HG03354 (cell line): ENCODE measurements around the gene UCKL1.
"Not testable (repeated sequence)": the region's sequence is repeated elsewhere in the genome, so short reads cannot be mapped to it uniquely, and the experiment has no call there.

Experiments used
- ATAC-seq: cut with Tn5 transposase; IDR thresholded peaks from one replicate; pipeline ENCODE4 v1.9.1; 2021; ENCODE audit warnings: mild to moderate bottlenecking; ENCODE audit not compliant: unreplicated experiment, poor library complexity, severe bottlenecking

Gene UCKL1

DNA sequence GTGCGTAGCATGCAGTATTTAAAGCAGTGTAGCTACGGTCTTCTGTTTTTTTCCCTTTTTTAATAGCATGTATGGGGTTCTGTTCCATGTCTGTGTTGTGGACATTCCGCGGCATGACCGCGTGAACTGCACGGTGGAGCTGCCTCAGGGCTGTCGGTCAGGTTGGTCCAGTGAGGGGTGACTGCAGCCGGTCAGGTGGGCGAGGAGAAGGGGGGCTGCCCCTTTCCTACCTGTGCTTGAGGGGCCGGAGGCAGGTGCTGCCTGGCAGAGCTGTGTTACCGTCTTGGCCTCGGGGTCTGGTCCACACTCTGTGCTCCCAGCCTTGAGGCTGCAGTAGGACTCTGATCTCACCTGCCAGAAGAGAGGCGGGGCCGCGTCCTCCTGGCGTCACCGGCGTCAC lies 24.5 kb downstream of the UCKL1 start:
- ATAC-seq = no peak

DNA sequence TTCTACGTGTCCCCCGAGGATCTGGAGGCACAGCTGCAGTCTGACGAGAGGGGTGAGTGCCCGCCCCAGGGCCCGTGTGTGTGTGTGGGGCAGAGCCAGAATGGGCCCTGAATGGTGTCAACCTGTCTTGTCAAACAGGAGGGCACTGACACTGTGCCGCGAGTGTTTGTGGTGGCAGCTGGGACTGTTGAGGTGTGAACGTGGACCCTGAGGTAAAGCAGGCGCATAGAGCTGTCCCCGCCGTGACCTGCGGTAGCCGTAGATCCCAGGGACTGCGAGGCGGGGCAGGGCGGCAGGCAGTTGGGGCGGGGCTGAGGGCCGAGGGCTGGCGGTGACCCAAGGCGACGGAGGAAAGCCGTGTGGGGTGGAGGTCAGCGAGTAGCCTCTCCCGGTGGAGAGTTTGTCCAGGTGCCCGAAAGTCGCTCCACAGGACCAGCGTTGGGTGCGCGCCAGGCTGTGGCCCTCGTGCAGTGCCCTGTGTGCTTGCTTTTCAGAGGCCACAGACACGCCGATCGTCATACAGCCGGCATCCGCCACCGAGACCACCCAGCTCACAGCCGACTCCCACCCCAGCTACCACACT lies 25.2 kb downstream of the UCKL1 start:
- no peak for ATAC-seq

DNA sequence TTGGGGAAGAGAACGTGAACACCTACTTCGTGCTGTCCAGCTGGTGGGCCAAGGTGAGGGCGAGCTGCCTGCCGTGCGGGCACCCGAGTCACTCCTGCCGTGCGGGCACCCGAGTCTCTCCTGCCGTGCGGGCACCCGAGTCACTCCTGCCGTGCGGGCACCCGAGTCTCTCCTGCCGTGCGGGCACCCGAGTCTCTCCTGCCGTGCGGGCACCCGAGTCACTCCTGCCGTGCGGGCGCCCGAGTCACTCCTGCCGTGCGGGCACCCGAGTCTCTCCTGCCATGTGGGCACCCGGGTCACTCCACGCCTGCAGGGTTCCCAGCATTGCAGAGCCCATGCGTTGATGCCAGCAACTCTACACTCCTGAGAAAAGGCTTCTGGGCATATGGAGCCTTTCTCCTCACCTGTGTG lies 26.7 kb downstream of the UCKL1 start:
- not testable (repeated sequence) for ATAC-seq

DNA sequence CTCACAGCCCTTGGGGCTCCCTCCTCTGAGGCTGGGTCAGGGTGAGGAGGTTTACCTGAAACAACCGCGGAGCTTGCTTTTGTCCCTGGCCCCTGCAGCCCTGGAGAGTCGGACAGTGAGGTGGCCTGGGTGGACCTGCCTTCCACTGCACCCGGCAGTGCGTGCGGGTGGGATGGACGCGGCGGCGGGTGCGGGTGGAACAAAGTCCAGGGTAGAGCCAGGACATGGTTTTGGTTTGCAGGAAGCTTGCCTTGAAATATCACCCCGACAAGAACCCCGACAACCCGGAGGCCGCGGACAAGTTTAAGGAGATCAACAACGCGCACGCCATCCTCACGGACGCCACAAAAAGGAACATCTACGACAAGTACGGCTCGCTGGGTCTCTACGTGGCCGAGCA lies 27.1 kb downstream of the UCKL1 start:
- ATAC-seq = no peak

DNA sequence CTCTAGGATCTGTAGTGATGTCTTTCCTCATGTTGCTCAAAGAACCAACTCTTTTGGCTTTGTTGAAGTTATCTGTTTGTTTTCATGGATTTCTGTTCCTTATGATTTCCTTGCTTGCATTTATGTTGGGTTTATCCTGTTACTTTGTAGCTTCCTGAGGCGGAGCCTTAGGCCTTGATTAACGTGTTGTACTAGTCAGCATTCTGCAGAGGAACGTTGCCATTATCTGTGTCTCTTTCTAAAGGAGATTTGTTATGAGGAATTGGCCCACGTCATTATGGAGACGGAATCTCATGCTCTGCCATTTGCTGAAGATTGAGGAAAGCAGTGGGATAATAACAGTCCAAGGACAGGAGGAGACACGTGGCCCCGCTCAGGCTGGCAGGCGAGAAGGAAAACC lies 29.9 kb downstream of the UCKL1 start:
- no peak for ATAC-seq

DNA sequence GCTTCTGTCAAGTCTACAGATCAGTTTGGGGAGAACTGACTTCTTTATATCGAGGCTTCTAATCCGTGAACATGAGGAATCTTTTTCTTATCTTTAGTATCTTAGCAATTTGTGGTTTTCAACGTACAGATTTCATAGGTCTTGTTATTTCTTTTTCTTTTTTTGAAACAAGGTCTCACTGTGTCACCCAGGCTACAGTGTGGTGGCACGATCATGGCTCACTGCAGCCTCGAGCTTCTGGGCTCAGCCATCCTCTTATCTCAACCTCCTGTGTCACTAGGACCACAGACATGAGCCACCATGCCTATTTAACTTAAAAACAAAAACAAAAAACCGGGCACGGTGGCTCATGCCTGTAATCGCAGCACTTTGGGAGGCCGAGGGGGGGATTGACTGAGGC lies 32.0 kb downstream of the UCKL1 start:
- no peak for ATAC-seq

DNA sequence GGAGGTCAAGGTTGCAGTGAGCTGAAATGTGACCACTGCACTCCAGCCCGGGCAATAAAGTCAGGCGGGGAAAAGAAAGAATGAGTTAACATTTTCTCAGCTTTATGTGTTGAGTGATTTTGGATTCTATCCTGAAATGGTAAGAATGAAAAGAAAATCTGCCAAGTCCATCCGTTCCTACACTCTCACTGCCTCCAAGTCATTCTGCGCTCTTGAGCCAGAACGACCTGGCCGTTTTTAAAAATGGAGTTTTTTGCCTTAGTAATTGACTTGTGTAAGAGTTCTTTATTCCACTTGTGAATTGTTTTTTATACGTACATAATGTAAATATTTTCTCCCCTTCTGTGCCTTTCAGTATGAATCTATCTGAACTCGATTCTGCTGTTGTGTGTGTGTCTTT lies 32.6 kb downstream of the UCKL1 start:
- no peak for ATAC-seq

DNA sequence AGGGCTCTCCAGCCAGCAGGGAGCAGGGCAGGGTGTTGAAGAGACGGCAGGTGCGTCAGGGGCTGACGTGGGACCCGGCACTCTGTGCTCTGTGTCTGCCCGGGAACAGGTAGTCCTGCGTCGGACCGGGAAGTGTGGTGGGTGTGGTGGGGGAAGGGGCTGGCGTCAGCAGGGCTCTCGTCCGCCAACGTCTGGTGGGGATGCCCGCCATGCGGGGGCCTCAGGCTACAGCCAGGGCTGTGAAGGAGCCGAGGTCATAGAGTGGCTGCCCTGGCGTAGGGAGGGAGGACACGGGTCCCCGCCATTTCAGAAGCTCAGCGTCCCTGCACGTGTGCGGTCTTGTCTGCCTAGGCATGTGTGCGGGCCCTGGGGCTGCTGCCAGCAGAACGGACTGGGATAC lies 36.0 kb downstream of the UCKL1 start:
- ATAC-seq = no peak

DNA sequence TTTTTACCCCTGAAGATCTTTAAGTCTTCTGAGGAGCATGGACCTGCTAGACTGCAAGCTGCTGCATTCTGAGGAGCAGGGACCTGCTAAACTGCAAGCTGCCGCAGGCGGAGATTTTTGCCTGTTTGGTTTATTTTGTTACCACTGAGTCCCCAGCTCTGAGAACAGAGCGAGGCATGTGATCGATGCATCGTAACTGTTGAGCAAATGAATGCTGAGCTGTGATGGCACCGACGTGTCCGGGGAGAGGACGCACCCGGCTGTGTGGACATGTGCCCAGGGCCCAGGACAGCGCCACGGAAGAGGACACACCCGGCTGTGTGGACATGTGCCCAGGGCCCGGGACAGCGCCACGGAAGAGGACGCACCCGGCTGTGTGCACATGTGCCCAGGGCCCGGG lies 37.1 kb downstream of the UCKL1 start:
- ATAC-seq = no peak

DNA sequence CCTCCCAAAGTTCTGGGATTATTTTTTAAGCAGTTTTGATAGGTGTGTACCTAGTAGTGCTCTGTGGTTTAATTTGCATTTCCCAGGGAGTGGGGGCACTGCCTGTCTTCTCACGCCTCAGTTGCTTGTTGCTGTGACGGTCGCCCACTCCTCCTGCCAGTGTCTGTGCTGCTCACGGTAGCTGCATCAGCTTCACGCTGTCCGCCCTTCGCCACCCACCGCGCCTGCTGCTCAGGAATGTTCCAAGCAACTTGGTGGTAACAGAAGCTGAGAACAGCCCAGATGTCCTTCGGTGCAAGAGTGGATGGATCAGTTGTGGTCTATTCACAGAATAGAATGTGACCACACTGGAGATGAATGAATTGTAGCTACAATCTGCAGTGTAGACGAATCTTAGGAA lies 38.4 kb downstream of the UCKL1 start:
- ATAC-seq = no peak

DNA sequence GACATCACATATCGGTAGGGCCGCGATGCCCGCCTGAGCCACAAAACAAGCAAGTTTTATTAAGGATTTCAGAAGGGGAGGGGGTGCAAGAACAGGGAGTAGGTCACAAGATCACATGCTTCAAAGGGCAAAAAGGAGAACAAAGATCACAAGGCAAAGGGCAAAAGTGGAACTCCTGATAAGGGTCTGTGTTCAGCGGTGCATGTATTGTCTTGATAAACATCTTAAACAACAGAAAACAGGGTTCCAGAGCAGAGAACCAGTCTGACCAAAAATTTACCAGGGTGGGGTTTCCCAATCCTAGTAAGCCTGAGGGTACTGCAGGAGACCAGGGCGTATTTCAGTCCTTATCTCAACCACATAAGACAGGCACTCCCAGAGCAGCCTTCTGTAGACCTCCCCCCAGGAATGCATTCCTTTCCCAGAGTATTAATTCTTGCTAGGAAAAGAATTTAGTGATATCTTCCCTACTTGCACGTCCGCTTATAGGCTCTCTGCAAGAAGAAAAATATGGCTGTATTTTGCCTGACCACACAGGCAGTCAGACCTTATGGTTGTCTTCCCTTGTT lies 39.8 kb downstream of the UCKL1 start:
- ATAC-seq = not testable (repeated sequence)

DNA sequence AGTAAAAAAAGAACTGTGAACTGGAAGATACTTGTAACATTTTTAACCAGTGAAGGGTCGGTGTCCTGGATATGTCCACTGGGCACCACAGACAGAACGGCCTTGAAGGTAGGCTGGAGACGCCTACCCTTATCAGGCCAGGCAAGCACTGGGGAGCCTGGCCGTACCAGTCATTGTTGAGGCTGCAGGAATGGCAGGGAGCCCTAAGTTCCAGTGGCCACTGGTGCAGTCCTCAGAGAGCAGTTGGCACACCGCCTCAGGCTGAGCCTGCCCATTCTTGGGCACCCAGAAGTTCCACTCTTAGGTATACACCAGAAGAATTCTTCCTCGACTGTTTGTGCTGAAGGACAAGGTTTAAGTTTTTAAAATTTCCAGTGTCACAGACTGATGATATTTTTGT lies 40.7 kb downstream of the UCKL1 start:
- ATAC-seq = no peak

DNA sequence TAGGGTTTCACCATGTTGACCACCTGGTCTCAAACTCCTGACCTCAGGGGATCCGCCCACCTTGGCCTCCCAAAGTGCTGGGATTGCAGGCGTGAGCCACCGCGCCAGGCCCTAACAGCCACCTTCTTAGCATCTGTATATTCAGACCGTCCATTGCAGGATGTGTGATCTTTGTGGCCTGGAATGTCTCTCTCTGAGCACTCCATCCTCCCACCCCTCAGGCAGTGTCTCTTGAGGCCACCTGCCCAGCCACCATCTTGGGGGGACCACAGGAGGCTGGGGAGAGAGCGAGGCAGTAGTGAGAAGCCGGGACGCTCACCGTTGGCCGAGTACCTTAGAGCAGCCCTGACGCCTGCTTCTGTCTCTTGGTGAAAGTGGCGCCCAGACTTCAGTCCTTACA lies 42.4 kb downstream of the UCKL1 start:
- ATAC-seq = no peak

DNA sequence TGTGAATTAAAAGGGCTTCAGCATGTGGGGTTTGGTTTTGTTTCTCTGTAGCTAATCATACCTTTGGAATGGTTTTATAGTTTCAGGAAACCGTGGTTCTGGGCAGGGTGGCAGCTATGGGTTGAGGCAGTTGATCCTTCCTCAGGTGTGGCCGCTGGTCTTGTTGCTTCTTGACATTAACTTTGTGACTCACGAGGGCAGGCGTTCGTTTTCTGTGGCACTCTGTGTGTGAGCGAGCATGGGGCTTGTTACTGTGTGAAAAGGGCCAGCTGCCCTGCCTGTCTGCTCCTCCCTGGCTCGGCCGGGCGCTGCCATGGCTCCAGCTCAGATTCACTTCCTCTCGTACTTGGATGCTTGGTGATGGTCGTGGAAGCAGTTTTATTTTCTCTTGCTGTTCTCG lies 45.0 kb downstream of the UCKL1 start:
- no peak for ATAC-seq

DNA sequence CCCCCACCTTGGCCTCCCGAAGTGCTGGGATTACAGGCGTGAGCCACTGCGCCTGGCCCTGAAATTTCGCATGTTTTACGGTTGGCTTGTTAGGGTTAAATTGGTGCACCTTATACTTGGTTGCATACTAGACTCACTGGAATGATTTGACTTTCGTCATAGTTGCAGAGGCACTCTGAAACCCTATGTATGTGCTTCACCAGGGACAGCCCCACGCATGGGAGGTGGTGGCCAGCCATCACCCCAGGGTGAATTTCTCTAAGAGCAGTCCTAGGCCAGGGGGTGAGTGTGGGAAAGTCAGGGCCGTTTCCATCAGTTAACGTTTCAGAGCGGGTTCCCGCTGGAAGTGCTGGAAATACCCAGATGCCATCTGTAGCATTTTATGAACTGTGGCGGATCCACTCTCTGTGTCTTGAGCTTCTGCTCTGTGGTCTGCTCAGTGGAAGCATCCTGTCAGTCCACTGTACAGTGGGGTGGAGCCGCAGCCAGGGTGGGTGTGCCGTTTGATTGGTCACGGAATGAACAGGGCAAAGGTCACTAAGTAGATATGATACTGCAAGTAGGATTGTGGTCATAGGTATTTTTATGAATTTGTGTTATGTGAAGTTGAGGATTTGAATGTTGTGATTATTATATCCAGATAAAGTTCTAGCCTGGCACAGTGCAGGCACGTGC lies 48.1 kb downstream of the UCKL1 start:
- no peak for ATAC-seq

DNA sequence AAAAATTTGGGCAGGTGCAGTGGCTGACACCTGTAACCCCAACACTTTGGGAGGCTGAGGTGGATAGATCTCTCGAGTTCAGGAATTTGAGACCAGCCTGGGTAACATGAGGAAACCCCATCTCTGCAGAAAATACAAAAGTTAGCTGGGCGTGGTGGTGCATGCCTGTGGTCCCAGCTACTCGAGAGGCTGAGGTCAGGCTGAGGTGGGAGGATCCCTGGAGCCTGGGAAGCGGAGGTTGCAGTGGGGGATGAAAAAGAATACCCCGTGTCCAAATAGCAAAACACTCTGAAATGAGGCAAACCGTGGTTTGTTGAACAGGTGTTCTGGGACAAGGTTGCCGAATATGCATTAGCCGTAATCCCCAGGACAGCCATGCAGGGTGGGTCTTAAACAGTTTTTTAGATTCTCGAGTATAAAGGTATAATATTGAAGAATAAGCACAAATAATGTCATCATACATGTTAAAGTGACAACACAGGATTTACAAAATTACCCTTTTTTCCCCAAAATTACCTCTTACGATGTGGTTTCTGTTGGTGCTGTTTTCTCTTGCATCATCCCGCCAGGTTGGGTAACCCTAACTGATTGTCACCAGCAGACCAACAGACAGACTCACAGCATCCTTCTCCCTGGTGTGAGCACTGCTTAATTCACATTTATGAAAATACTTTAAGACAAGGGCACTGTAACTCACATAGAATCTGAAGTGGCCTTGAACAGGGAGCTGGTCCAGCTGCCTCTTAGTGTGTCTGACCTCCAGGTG lies 52.2 kb downstream of the UCKL1 start:
- no peak for ATAC-seq

DNA sequence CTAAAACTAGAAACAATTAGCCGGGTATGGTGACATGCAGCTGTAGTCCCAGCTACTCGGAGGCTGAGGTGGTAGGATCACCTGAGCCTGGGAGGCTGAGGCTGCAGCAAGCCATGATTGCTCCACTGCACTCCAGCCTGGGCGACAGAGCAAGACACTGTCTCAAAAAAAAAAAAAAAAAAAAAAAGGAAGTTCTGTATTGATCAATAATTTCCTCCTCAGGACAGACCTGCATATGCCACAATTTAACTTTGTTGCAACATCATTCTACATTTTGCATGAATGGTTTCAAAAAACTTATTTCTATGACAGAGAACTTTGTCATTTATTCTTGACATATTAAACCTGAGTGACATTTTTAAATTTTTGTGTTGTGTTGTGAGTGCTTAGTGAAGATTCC lies 55.8 kb downstream of the UCKL1 start:
- ATAC-seq = no peak

DNA sequence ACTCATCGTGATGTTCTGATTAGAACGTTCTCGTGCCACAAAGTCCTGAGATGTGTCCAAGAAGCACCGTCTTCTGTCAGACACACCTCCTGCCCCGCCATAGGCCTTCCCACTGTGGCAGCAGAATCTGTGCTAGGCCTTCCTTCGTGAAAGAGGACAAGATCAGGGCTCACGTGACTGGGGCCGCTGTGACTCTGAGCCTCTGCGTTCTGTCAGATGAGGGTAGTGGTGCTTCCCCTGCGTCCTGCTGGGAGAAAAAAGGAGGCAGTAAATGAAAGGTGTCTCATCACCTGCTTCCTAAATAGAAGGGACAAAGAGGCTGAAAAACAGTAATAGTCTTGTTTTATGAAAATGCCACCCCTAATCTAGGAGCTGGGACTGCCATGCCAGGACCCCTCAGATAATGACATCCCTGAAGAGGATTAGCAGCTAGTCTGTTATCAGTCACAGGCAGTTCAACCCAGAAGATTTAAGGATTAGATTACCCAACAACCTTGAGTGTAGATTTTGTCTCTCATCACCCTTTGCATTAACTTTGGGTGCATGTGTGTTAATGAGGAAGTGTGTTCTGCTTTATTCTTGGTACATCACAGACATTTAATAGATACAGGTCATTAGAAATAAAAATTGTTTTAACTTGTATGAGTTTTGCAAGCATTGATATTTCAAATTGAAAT lies 57.2 kb downstream of the UCKL1 start:
- ATAC-seq = no peak

DNA sequence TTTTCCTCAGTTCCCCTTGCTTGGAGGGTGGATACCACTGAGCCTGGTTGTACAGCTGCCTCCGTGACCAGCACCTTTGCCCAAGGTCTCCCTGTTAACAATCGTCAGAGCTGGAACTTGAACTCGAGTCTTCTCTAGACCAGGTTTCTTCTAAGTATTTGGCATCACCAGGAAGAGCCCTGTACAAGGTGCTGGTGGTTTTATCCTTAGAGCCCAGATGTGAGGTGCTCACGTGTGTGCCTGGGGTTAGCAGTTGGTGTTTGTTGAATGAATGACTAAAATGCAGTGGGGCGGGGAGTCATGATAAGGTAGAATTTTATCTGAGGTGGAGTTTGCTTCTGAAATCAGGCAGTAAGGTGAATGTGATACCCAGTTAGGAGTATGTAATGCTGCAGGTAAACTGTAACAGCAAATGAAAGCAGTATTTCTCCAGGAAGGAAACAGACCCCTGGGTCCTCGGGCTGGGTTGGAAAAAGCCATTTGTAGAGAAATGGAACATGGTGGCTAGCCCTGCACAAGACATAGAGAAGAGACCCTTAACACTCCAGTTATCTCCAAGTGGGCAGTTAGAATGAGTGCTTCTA lies 58.1 kb downstream of the UCKL1 start:
- ATAC-seq = no peak
